ENCODE data around the gene IGHMBP2. TPM values are rescaled to one million over a fixed set of nuclear protein-coding genes. Genes with fewer than 3 reads are reported as not detected.

Gene IGHMBP2
- total RNA-seq, 3 donors from 2014 or later = 9.8 to 18.4 (median 13.6) TPM

- no peak for TF ChIP-seq POLR2AphosphoS5 (IDR thresholded peaks at IDR 0.05)
- no peak overlapping the region for H3K27ac ChIP-seq
- DNase-seq (ENCODE audit: low spot score in 2 of 2) = no peak
- H3K4me1 ChIP-seq = no peaks in the 10 kb centered on the region
- no peaks in the 10 kb centered on the region for H3K9me3 ChIP-seq
- H3K36me3 ChIP-seq = no peaks in the 10 kb centered on the region
- intact Hi-C loops (cut with DNase I; ENCODE audit: low total_unique reads) = no loop called here
- no peak overlapping the region for H3K4me3 ChIP-seq
- no peaks in the 10 kb centered on the region for H3K27me3 ChIP-seq
Measured at GRCh38 chr11:68933605-68934320, 30.1 kb downstream of the IGHMBP2 start.

GRCh38 chr11:68934321-68934645, 30.6 kb downstream of the IGHMBP2 start:
- no peak overlapping the region for H3K27ac ChIP-seq
- DNase-seq (ENCODE audit: low spot score in 2 of 2) = no peak
- no peaks in the 10 kb centered on the region for H3K27me3 ChIP-seq
- no peak overlapping the region for H3K4me3 ChIP-seq
- no peaks in the 10 kb centered on the region for H3K9me3 ChIP-seq
- H3K36me3 ChIP-seq = no peaks in the 10 kb centered on the region
- H3K4me1 ChIP-seq = no peaks in the 10 kb centered on the region
- intact Hi-C loops (cut with DNase I; ENCODE audit: low total_unique reads) = no loop called here
- TF ChIP-seq POLR2A (IDR thresholded peaks at IDR 0.05) (no peak), POLR2AphosphoS5 (IDR thresholded peaks at IDR 0.05) (no peak), CTCF (IDR thresholded peaks at IDR 0.05) (no peak)

GRCh38 chr11:68934666-68935065, 31.0 kb downstream of the IGHMBP2 start:
- Histone ChIP-seq H3K9me3 (no peaks in the 10 kb centered on the region), H3K27me3 (no peaks in the 10 kb centered on the region), H3K4me1 (no peaks in the 10 kb centered on the region), H3K36me3 (no peaks in the 10 kb centered on the region), H3K4me3 (no peak overlapping the region), H3K27ac (no peak overlapping the region)
- no peak for DNase-seq (ENCODE audit: low spot score in 2 of 2)
- no peak for TF ChIP-seq POLR2A (IDR thresholded peaks at IDR 0.05)
- intact Hi-C loops (cut with DNase I; ENCODE audit: low total_unique reads) = no loop called here

- Histone ChIP-seq H3K27ac (no peak overlapping the region), H3K4me3 (no peak overlapping the region), H3K4me1 (no peaks in the 10 kb centered on the region), H3K27me3 (no peaks in the 10 kb centered on the region), H3K36me3 (no peaks in the 10 kb centered on the region), H3K9me3 (no peaks in the 10 kb centered on the region)
- intact Hi-C loops (cut with DNase I; ENCODE audit: low total_unique reads) = no loop called here
- DNase-seq (ENCODE audit: low spot score in 2 of 2) = no peak
- TF ChIP-seq POLR2A (IDR thresholded peaks at IDR 0.05) (no peak), POLR2AphosphoS5 (IDR thresholded peaks at IDR 0.05) (no peak), CTCF (IDR thresholded peaks at IDR 0.05) (no peak)
Measured at GRCh38 chr11:68935066-68935465, 31.4 kb downstream of the IGHMBP2 start.

GRCh38 chr11:68935516-68936357, 32.0 kb downstream of the IGHMBP2 start:
- no peaks in the 10 kb centered on the region for H3K27me3 ChIP-seq
- no peak for DNase-seq (ENCODE audit: low spot score in 2 of 2)
- H3K4me1 ChIP-seq = no peaks in the 10 kb centered on the region
- TF ChIP-seq POLR2AphosphoS5 (IDR thresholded peaks at IDR 0.05) = no peak
- no peak for TF ChIP-seq CTCF (IDR thresholded peaks at IDR 0.05)
- no peak for TF ChIP-seq POLR2A (IDR thresholded peaks at IDR 0.05)
- H3K9me3 ChIP-seq = no peaks in the 10 kb centered on the region
- no peak overlapping the region for H3K27ac ChIP-seq
- intact Hi-C loops (cut with DNase I; ENCODE audit: low total_unique reads) = no loop called here
- no peak overlapping the region for H3K4me3 ChIP-seq
- no peaks in the 10 kb centered on the region for H3K36me3 ChIP-seq

GRCh38 chr11:68936358-68936636, 32.6 kb downstream of the IGHMBP2 start:
- intact Hi-C loops (cut with DNase I; ENCODE audit: low total_unique reads) = no loop called here
- Histone ChIP-seq H3K27ac (no peak overlapping the region), H3K36me3 (no peaks in the 10 kb centered on the region), H3K4me3 (no peak overlapping the region), H3K27me3 (no peaks in the 10 kb centered on the region), H3K9me3 (no peaks in the 10 kb centered on the region), H3K4me1 (no peaks in the 10 kb centered on the region)
- TF ChIP-seq POLR2AphosphoS5 (IDR thresholded peaks at IDR 0.05) = no peak
- TF ChIP-seq POLR2A (IDR thresholded peaks at IDR 0.05) = no peak
- no peak for TF ChIP-seq CTCF (IDR thresholded peaks at IDR 0.05)
- no peak for DNase-seq (ENCODE audit: low spot score in 2 of 2)
